SK-N-SH treated with all-trans-retinoic acid at 6 μM for 48 hours (cell line): ENCODE measurements around the gene BTBD19.

Experiments used
- ATAC-seq: fragments of 200-7000 bp; cut with Tn5 transposase; 3 replicates; pipeline ENCODE4 v1.9.1; 2020; ENCODE audit warnings: mild to moderate bottlenecking, moderate library complexity
- ARNTL ChIP-seq: fragments of 450-650 bp; formaldehyde crosslinking; IDR thresholded peaks from 2 replicates; pipeline ENCODE4 v1.5.0; 2020; ENCODE audit warnings: low read depth, mild to moderate bottlenecking, moderate library complexity, borderline replicate concordance
- BACH2 ChIP-seq: fragments of 250-450 bp; sonication (Bioruptor Pico); IDR thresholded peaks from 2 replicates; pipeline ENCODE4 v1.9.0; 2021; ENCODE audit warnings: mild to moderate bottlenecking, borderline replicate concordance
- ESRRG ChIP-seq: fragments of 250-450 bp; sonication (Bioruptor Pico); IDR thresholded peaks from 2 replicates; pipeline ENCODE4 v1.6.1; 2021; ENCODE audit warnings: mild to moderate bottlenecking
- GLIS3 ChIP-seq: fragments of 250-450 bp; sonication (Bioruptor Pico); IDR thresholded peaks from 2 replicates; pipeline ENCODE4 v1.5.0; 2020; ENCODE audit warnings: mild to moderate bottlenecking, moderate library complexity
- ISL1 ChIP-seq: fragments of 250-450 bp; sonication (Bioruptor Pico); IDR thresholded peaks from 2 replicates; pipeline ENCODE4 v2.1.2; 2022; ENCODE audit warnings: mild to moderate bottlenecking, moderate library complexity
- PPARA ChIP-seq: fragments of 250-450 bp; sonication (Bioruptor Pico); IDR thresholded peaks from 2 replicates; pipeline ENCODE4 v1.5.0; 2020; ENCODE audit warnings: mild to moderate bottlenecking, borderline replicate concordance
- SNAI2 ChIP-seq: fragments of 250-450 bp; sonication (Bioruptor Pico); IDR thresholded peaks from 2 replicates; pipeline ENCODE4 v1.5.0; 2020; ENCODE audit warnings: mild to moderate bottlenecking, moderate library complexity
- TCF4 ChIP-seq: fragments of 250-450 bp; sonication (Bioruptor Pico); IDR thresholded peaks from 2 replicates; pipeline ENCODE4 v1.8.0; 2021; ENCODE audit warnings: mild to moderate bottlenecking, moderate library complexity, borderline replicate concordance
- TOX ChIP-seq: fragments of 250-450 bp; sonication (Bioruptor Pico); IDR thresholded peaks from 2 replicates; pipeline ENCODE4 v1.8.0; 2021; ENCODE audit warnings: mild to moderate bottlenecking, moderate library complexity, borderline replicate concordance
- ZC3H10 ChIP-seq: fragments of 250-450 bp; sonication (Bioruptor Pico); IDR thresholded peaks from 2 replicates; pipeline ENCODE4 v1.5.1; 2021; ENCODE audit warnings: mild to moderate bottlenecking, moderate library complexity
- ZFP3 ChIP-seq: fragments of 250-450 bp; sonication (Bioruptor Pico); IDR thresholded peaks from 2 replicates; pipeline ENCODE4 v1.5.0; 2020; ENCODE audit warnings: mild to moderate bottlenecking, moderate library complexity
- ZFP30 ChIP-seq: fragments of 450-650 bp; formaldehyde crosslinking; IDR thresholded peaks from 2 replicates; pipeline ENCODE4 v1.5.0; 2022; ENCODE audit warnings: mild to moderate bottlenecking, moderate library complexity
- ZNF565 ChIP-seq: fragments of 450-650 bp; formaldehyde crosslinking; conservative IDR thresholded peaks from 2 replicates; pipeline ENCODE4 v1.5.0; 2020; ENCODE audit warnings: low read depth, mild to moderate bottlenecking, moderate library complexity
- ZNF70 ChIP-seq: fragments of 450-650 bp; formaldehyde crosslinking; IDR thresholded peaks from 2 replicates; pipeline ENCODE4 v1.5.0; 2020; ENCODE audit warnings: mild to moderate bottlenecking, moderate library complexity
- ZNF8 ChIP-seq: fragments of 450-650 bp; formaldehyde crosslinking; IDR thresholded peaks from 2 replicates; pipeline ENCODE4 v1.5.0; 2020; ENCODE audit warnings: mild to moderate bottlenecking, moderate library complexity
- TF ChIP-seq, protein P1 (sequence below): fragments of 250-450 bp; sonication (Bioruptor Pico); IDR thresholded peaks from 2 replicates; pipeline ENCODE4 v1.5.0; 2020; ENCODE audit warnings: mild to moderate bottlenecking, moderate library complexity
- TF ChIP-seq, protein P2 (sequence below): fragments of 250-450 bp; sonication (Bioruptor Pico); IDR thresholded peaks from 2 replicates; pipeline ENCODE4 v1.8.0; 2020; ENCODE audit warnings: mild to moderate bottlenecking, moderate library complexity, borderline replicate concordance
- TF ChIP-seq, protein P3 (sequence below): fragments of 250-450 bp; sonication (Bioruptor Pico); IDR thresholded peaks from 2 replicates; pipeline ENCODE4 v1.5.1; 2020; ENCODE audit warnings: low read depth, mild to moderate bottlenecking, moderate library complexity
- TF ChIP-seq, protein P4 (sequence below): fragments of 250-450 bp; sonication (Bioruptor Pico); IDR thresholded peaks from 2 replicates; pipeline ENCODE4 v1.5.1; 2021; ENCODE audit warnings: mild to moderate bottlenecking, moderate library complexity
- TF ChIP-seq, protein P5 (sequence below): fragments of 250-450 bp; sonication (Bioruptor Pico); IDR thresholded peaks from 2 replicates; pipeline ENCODE4 v1.8.0; 2021; ENCODE audit warnings: low read depth, mild to moderate bottlenecking, moderate library complexity, borderline replicate concordance

BTBD19 gene

DNA sequence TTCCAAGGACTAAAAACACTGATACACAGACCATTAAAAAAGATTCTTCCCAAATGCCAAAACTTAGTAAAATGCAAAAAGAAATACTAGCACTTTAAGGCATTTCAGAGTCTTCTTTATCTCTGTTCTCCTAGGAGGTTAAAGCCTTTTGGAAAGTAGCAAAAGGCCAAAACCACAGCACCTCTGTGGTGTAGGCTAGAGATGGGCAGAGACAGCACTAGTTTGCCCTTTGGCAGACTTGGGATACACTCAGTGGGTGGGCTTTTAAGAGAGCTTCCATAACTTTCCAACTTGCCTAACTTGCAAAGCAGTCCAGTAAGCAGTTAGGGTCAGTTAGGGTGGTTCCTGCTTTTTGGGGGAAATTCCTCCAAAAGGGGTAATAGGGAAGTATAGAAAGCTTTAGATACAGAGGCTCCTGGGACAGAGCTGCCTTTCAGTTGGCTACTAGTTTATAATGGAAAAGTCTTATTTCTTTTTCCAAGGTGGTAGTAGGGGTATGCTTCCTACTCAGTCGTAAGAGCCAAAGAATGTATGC, 52.6 kb downstream of the BTBD19 start:
- no peak for ATAC-seq
- no peak for TF ChIP-seq TCF4 (CRISPR knock-in tag)
- TF ChIP-seq ZFP3 (CRISPR knock-in tag) = no peak
- TF ChIP-seq, protein P1, sequence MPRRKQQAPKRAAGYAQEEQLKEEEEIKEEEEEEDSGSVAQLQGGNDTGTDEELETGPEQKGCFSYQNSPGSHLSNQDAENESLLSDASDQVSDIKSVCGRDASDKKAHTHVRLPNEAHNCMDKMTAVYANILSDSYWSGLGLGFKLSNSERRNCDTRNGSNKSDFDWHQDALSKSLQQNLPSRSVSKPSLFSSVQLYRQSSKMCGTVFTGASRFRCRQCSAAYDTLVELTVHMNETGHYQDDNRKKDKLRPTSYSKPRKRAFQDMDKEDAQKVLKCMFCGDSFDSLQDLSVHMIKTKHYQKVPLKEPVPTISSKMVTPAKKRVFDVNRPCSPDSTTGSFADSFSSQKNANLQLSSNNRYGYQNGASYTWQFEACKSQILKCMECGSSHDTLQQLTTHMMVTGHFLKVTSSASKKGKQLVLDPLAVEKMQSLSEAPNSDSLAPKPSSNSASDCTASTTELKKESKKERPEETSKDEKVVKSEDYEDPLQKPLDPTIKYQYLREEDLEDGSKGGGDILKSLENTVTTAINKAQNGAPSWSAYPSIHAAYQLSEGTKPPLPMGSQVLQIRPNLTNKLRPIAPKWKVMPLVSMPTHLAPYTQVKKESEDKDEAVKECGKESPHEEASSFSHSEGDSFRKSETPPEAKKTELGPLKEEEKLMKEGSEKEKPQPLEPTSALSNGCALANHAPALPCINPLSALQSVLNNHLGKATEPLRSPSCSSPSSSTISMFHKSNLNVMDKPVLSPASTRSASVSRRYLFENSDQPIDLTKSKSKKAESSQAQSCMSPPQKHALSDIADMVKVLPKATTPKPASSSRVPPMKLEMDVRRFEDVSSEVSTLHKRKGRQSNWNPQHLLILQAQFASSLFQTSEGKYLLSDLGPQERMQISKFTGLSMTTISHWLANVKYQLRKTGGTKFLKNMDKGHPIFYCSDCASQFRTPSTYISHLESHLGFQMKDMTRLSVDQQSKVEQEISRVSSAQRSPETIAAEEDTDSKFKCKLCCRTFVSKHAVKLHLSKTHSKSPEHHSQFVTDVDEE = no peak
- no peak for TF ChIP-seq GLIS3
- no peak for TF ChIP-seq ZFP30 (CRISPR knock-in tag)
- TF ChIP-seq ISL1 = no peak
- TF ChIP-seq ZNF8 (CRISPR knock-in tag) = no peak
- no peak for TF ChIP-seq TOX
- TF ChIP-seq ZC3H10 (CRISPR knock-in tag) = no peak
- TF ChIP-seq SNAI2 (CRISPR knock-in tag) = no peak
- no peak for TF ChIP-seq PPARA (CRISPR knock-in tag)
- no peak for TF ChIP-seq ESRRG (CRISPR knock-in tag)
- TF ChIP-seq ZNF70 (CRISPR knock-in tag) = no peak
- TF ChIP-seq BACH2 (CRISPR knock-in tag) = no peak
- TF ChIP-seq, protein P2, sequence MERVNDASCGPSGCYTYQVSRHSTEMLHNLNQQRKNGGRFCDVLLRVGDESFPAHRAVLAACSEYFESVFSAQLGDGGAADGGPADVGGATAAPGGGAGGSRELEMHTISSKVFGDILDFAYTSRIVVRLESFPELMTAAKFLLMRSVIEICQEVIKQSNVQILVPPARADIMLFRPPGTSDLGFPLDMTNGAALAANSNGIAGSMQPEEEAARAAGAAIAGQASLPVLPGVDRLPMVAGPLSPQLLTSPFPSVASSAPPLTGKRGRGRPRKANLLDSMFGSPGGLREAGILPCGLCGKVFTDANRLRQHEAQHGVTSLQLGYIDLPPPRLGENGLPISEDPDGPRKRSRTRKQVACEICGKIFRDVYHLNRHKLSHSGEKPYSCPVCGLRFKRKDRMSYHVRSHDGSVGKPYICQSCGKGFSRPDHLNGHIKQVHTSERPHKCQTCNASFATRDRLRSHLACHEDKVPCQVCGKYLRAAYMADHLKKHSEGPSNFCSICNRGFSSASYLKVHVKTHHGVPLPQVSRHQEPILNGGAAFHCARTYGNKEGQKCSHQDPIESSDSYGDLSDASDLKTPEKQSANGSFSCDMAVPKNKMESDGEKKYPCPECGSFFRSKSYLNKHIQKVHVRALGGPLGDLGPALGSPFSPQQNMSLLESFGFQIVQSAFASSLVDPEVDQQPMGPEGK (CRISPR knock-in tag) = no peak

DNA sequence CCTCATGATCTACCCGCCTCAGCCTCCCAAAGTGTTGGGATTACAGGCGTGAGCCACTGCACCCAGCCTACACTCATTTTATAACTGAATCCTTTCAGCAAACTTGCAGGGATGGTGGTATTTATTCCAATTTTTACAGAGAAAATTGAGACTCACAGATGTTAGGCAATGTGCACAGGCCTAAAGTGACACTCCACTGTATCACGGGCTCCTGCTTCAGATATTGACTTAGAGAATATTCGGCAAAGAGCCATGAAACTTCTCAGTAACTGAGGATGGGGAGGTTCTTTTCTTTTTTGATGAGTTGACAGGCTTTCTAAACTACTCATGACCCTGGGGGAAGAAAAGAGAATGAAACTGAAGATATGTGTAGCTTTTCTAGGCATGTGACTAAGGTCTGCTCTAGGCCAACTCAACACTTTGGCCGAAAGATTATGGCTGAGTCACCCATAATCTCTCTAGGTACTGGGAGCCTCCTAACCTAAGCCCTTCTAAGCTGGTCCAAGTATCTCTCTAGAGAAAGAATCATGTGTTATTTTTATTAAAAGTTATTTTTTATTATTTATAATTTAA, 54.6 kb downstream of the BTBD19 start:
- ATAC-seq = no peak
- TF ChIP-seq GLIS3 (no peak), SNAI2 (CRISPR knock-in tag) (no peak), PPARA (CRISPR knock-in tag) (no peak), ZFP3 (CRISPR knock-in tag) (no peak), ESRRG (CRISPR knock-in tag) (no peak), ISL1 (no peak), ARNTL (CRISPR knock-in tag) (no peak), BACH2 (CRISPR knock-in tag) (no peak), ZNF565 (CRISPR knock-in tag) (no peak), ZNF70 (CRISPR knock-in tag) (no peak), TOX (no peak)
- TF ChIP-seq, protein P1 = no peak
- TF ChIP-seq, protein P3, sequence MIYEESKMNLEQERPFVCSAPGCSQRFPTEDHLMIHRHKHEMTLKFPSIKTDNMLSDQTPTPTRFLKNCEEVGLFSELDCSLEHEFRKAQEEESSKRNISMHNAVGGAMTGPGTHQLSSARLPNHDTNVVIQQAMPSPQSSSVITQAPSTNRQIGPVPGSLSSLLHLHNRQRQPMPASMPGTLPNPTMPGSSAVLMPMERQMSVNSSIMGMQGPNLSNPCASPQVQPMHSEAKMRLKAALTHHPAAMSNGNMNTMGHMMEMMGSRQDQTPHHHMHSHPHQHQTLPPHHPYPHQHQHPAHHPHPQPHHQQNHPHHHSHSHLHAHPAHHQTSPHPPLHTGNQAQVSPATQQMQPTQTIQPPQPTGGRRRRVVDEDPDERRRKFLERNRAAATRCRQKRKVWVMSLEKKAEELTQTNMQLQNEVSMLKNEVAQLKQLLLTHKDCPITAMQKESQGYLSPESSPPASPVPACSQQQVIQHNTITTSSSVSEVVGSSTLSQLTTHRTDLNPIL (CRISPR knock-in tag) = no peak
- TF ChIP-seq, protein P4, sequence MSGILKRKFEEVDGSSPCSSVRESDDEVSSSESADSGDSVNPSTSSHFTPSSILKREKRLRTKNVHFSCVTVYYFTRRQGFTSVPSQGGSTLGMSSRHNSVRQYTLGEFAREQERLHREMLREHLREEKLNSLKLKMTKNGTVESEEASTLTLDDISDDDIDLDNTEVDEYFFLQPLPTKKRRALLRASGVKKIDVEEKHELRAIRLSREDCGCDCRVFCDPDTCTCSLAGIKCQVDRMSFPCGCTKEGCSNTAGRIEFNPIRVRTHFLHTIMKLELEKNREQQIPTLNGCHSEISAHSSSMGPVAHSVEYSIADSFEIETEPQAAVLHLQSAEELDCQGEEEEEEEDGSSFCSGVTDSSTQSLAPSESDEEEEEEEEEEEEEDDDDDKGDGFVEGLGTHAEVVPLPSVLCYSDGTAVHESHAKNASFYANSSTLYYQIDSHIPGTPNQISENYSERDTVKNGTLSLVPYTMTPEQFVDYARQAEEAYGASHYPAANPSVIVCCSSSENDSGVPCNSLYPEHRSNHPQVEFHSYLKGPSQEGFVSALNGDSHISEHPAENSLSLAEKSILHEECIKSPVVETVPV (CRISPR knock-in tag) = no peak
- TF ChIP-seq, protein P5, sequence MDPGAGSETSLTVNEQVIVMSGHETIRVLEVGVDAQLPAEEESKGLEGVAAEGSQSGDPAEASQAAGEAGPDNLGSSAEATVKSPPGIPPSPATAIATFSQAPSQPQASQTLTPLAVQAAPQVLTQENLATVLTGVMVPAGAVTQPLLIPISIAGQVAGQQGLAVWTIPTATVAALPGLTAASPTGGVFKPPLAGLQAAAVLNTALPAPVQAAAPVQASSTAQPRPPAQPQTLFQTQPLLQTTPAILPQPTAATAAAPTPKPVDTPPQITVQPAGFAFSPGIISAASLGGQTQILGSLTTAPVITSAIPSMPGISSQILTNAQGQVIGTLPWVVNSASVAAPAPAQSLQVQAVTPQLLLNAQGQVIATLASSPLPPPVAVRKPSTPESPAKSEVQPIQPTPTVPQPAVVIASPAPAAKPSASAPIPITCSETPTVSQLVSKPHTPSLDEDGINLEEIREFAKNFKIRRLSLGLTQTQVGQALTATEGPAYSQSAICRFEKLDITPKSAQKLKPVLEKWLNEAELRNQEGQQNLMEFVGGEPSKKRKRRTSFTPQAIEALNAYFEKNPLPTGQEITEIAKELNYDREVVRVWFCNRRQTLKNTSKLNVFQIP (CRISPR knock-in tag) = no peak
